HEK293T (cell line): ENCODE data around the gene LMAN2L.

ENCODE experiments used
- FOXA1 ChIP-seq: fragments of 450-650 bp; IDR thresholded peaks from 2 replicates; pipeline ENCODE4 v1.6.1; 2016; ENCODE audit warnings: mild to moderate bottlenecking
- FOXK2 ChIP-seq: fragments of 450-650 bp; IDR thresholded peaks from 2 replicates; pipeline ENCODE4 v1.6.1; 2016; ENCODE audit warnings: mild to moderate bottlenecking
- HDGF ChIP-seq: fragments of 450-650 bp; IDR thresholded peaks from 2 replicates; pipeline ENCODE4 v1.6.1; 2017; ENCODE audit warnings: antibody characterized with exemption, borderline replicate concordance
- L3MBTL2 ChIP-seq: fragments of 450-650 bp; conservative IDR thresholded peaks from 2 replicates; pipeline ENCODE4 v1.6.1; 2016; ENCODE audit warnings: mild to moderate bottlenecking
- LEF1 ChIP-seq: fragments of 450-650 bp; IDR thresholded peaks from 2 replicates; pipeline ENCODE4 v1.6.1; 2017; ENCODE audit warnings: mild to moderate bottlenecking, borderline replicate concordance
- SP1 ChIP-seq: fragments of 450-650 bp; IDR thresholded peaks from 2 replicates; pipeline ENCODE4 v1.6.1; 2017
- TARDBP ChIP-seq: fragments of 450-650 bp; IDR thresholded peaks from 2 replicates; pipeline ENCODE4 v1.6.1; 2016

DNA sequence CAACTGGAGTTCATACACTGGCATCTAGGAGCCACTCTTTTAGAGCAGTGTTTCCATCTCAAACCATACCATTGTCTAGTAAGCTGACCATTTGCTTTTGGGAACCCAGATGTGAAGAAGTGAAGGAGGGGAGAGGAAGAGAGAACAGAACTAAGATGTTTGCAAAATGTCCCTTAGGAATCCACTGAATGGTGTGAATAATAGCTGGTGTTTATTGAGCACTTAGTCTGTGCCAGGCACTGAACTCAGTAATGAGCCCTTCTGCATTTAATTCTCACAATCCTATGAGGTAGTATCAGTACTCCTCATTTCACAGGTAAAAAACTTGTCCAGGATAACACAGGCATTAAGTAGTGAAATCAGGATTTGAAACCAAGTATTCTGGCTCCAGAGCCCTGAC, 23.5 kb downstream of the LMAN2L start:
- TF ChIP-seq SP1: no peak
- TF ChIP-seq HDGF: no peak
- TF ChIP-seq FOXK2: no peak
- TF ChIP-seq FOXA1: no peak
- TF ChIP-seq LEF1: no peak
- no peak for TF ChIP-seq L3MBTL2
- no peak for TF ChIP-seq TARDBP
